K562 (cell line): Measurements from ENCODE around the gene SLC22A12. TPM values are rescaled to one million over a fixed set of nuclear protein-coding genes. Genes with fewer than 3 reads are reported as not detected.

Experiments
- ATAC-seq: fragments of 200-7000 bp; cut with Tn5 transposase; 3 replicates; pipeline ENCODE4 v1.9.1; 2020; ENCODE audit warnings: moderate library complexity
- BruUV-seq: library from RNA; stranded (reverse); fragments of 400-500 nt; replicated peaks from 2 replicates; lab custom pipeline; 2021; lab: Mats Ljungman, UMichigan
- CTCF ChIA-PET: fragments of 300-600 bp; formaldehyde crosslinking; extraction: SDS; loops from one replicate; lab custom pipeline; 2021; ENCODE audit warnings: low intra/inter-chr PET ratio; lab: Yijun Ruan, JAX
- POLR2A ChIA-PET: fragments of 300-600, 350-650 bp; sonication (Branson Sonifier 250); formaldehyde crosslinking; extraction: SDS; loops from one replicate; lab custom pipeline; 2021; ENCODE audit warnings: antibody characterized with exemption, inconsistent platforms; lab: Yijun Ruan, JAX
- DNase-seq, 4 experiments: peaks; one replicate each; pipeline versions ENCODE4 v3.0.0 to v3.0.0-alpha.2; 2011 to 2018; ENCODE audit warnings: low spot score in 3 of 4, mixed read lengths in 3 of 4; ENCODE audit errors: extremely low read depth in 1 of 4
- FAIRE-seq: peaks from 2 replicates; lab custom pipeline; 2011; peaks lifted over from hg19 to GRCh38; lab: Jason Lieb, UNC
- H2AFZ ChIP-seq: 2 replicates; pipeline ENCODE4 v1.6.0; 2011; ENCODE audit warnings: low read depth, low read length, control low read depth, inconsistent platforms
- H3K27ac ChIP-seq: fragments of 200-600 bp; 3 replicates; pipeline ENCODE4 v1.8.0; 2011; ENCODE audit warnings: low read depth, mild to moderate bottlenecking, control low read depth, inconsistent platforms, low read length, moderate library complexity, mixed read lengths; ENCODE audit errors: extremely low read depth
- H3K27me3 ChIP-seq, 2 experiments: fragments of 300-600 bp in 1 of 2; 2 replicates in 1 of 2; 3 replicates in 1 of 2; pipeline versions ENCODE4 v1.6.0 to v1.8.0; 2011; ENCODE audit warnings: inconsistent platforms in 2 of 2, low read length in 2 of 2, mild to moderate bottlenecking in 1 of 2, mixed read lengths in 1 of 2, moderate library complexity in 1 of 2; ENCODE audit not compliant: control insufficient read depth in 2 of 2, insufficient read depth in 2 of 2
- H3K36me3 ChIP-seq: fragments of 300-600 bp; 3 replicates; pipeline ENCODE4 v1.8.0; 2011; ENCODE audit warnings: mild to moderate bottlenecking, low read length, inconsistent platforms; ENCODE audit not compliant: control insufficient read depth, insufficient read depth
- H3K4me1 ChIP-seq, 2 experiments: fragments of 200-600 bp in 1 of 2; replicated peaks in 1 of 2; 2 replicates in 1 of 2; 3 replicates in 1 of 2; pipeline versions ENCODE4 v1.5.1 to v1.8.0; 2011; ENCODE audit warnings: inconsistent platforms in 2 of 2, low read length in 2 of 2, mild to moderate bottlenecking in 1 of 2, mixed read lengths in 1 of 2, moderate library complexity in 1 of 2; ENCODE audit not compliant: control insufficient read depth in 2 of 2, insufficient read depth in 2 of 2
- H3K4me2 ChIP-seq: 2 replicates; pipeline ENCODE4 v1.6.1; 2011; ENCODE audit warnings: low read length, control low read depth, inconsistent platforms, mixed read lengths; ENCODE audit not compliant: insufficient read depth
- H3K4me3 ChIP-seq: fragments of 200-600 bp; sonication (generic), shearing (Covaris generic); 2 replicates; pipeline ENCODE4 v1.5.1; 2016; ENCODE audit warnings: control low read depth, inconsistent platforms
- H3K79me2 ChIP-seq: fragments of 200-600 bp; 3 replicates; pipeline ENCODE4 v1.8.0; 2011; ENCODE audit warnings: low read length, inconsistent platforms; ENCODE audit not compliant: control insufficient read depth, insufficient read depth
- H3K9ac ChIP-seq, 2 experiments: 2 replicates each; pipeline versions ENCODE4 v1.6.0 to v1.6.1; 2011; ENCODE audit warnings: low read depth in 2 of 2, low read length in 2 of 2, control low read depth in 1 of 2, inconsistent platforms in 1 of 2, mild to moderate bottlenecking in 1 of 2, mixed read lengths in 1 of 2; ENCODE audit not compliant: insufficient read depth in 1 of 2
- H3K9me1 ChIP-seq: one replicate; pipeline ENCODE4 v1.6.0; 2011; ENCODE audit warnings: inconsistent platforms, mild to moderate bottlenecking, low read length, moderate library complexity; ENCODE audit not compliant: control insufficient read depth, insufficient read depth
- H3K9me3 ChIP-seq: replicated peaks from 2 replicates; pipeline ENCODE4 v1.5.1; 2011; ENCODE audit warnings: low read depth, low read length, inconsistent platforms; ENCODE audit not compliant: control insufficient read depth, insufficient read depth
- H4K20me1 ChIP-seq: replicated peaks from 2 replicates; pipeline ENCODE4 v1.6.1; 2011; ENCODE audit warnings: low read length, inconsistent platforms, mixed read lengths; ENCODE audit not compliant: control insufficient read depth, insufficient read depth
- BRF2 ChIP-seq: IDR thresholded peaks from 3 replicates; pipeline ENCODE4 v1.6.1; 2011; ENCODE audit warnings: borderline replicate concordance, mild to moderate bottlenecking; ENCODE audit not compliant: insufficient read length, insufficient read depth
- FOXO4 ChIP-seq: fragments of 450-650 bp; formaldehyde crosslinking; IDR thresholded peaks from 2 replicates; pipeline ENCODE4 v1.4.0; 2020; ENCODE audit warnings: mild to moderate bottlenecking, moderate library complexity
- MTA1 ChIP-seq: fragments of 450-650 bp; IDR thresholded peaks from 2 replicates; pipeline ENCODE4 v1.6.1; 2017; ENCODE audit warnings: borderline replicate concordance
- NUFIP1 ChIP-seq: fragments of 450-650 bp; IDR thresholded peaks from 2 replicates; pipeline ENCODE4 v1.6.1; 2018; ENCODE audit not compliant: partially characterized antibody
- OTX1 ChIP-seq: fragments of 450-650 bp; formaldehyde crosslinking; IDR thresholded peaks from 2 replicates; pipeline ENCODE4 v1.4.0; 2022; ENCODE audit warnings: mild to moderate bottlenecking
- RFX1 ChIP-seq: fragments of 450-650 bp; IDR thresholded peaks from 2 replicates; pipeline ENCODE4 v1.6.1; 2016; ENCODE audit warnings: mild to moderate bottlenecking, moderate library complexity
- SMARCB1 ChIP-seq: IDR thresholded peaks from 2 replicates; pipeline ENCODE4 v1.6.1; 2011; ENCODE audit warnings: improper control_type of control experiment, low read depth; ENCODE audit not compliant: insufficient read length
- SMARCC2 ChIP-seq: fragments of 450-650 bp; IDR thresholded peaks from 2 replicates; pipeline ENCODE4 v1.6.1; 2017; ENCODE audit warnings: antibody characterized with exemption, moderate library complexity, mild to moderate bottlenecking, low read depth
- ZBTB12 ChIP-seq: fragments of 250-450 bp; sonication (Bioruptor Pico); IDR thresholded peaks from 2 replicates; pipeline ENCODE4 v1.4.0; 2020
- ZNF79 ChIP-seq: fragments of 250-450 bp; sonication (Bioruptor Pico); IDR thresholded peaks from 2 replicates; pipeline ENCODE4 v1.4.0; 2020; ENCODE audit warnings: low read depth, mild to moderate bottlenecking, moderate library complexity
- WGBS: fragments of 100-300 bp; shearing (Covaris generic); methylation state at CpG from one replicate; pipeline ENCODE4 v1.1.6; 2016; ENCODE audit warnings: low coverage, mixed read lengths; ENCODE audit not compliant: insufficient coverage; ENCODE audit errors: missing lambda C conversion rate; 5-methylcytosine and 5-hydroxymethylcytosine counted together
- in situ Hi-C: fragments of 300-500 bp; cut with MboI; formaldehyde crosslinking; loops from 4 replicates; pipeline ENCODE4 v1.15.0; 2018; ENCODE audit warnings: inconsistent platforms, mixed read lengths
- intact Hi-C: fragments of 100-400 bp; cut with micrococcal nuclease; formaldehyde crosslinking; loops from 2 replicates; pipeline ENCODE4 v1.14.2; 2022
- polyA plus RNA-seq, 8 experiments: library from polyadenylated mRNA; depleted of rRNA in 4 of 8; stranded (reverse) in 5 of 8; unstranded in 3 of 8; fragments of >200 nt; fragmentation: Nextera tagmentation in 2 of 8; fragmentation: Illumina TruSeq in 1 of 8; extraction: Ambion mirVana in 2 of 8; extraction: Trizol in 1 of 8; gene quantifications; 2 replicates each; pipeline versions ENCODE4 v1.2.1 to v1.2.3, GENCODE V29; 2011 to 2014; ENCODE audit warnings: inconsistent platforms in 1 of 8, missing spikeins in 1 of 8
- total RNA-seq, 7 experiments: library from RNA; depleted of rRNA in 6 of 7; stranded (reverse); fragments of >200 nt in 6 of 7; fragmentation: Illumina TruSeq in 2 of 7; extraction: Trizol in 2 of 7; gene quantifications; 2 replicates each; pipeline versions ENCODE4 v1.2.1 to v1.2.3, GENCODE V29; 2011 to 2021; ENCODE audit warnings: low replicate concordance in 1 of 7

The SLC22A12 gene
- total and polyA plus RNA-seq, 9 of the 15 experiments (the other 6 are each of a cell fraction or from before 2014, with no cell fraction given) = not detected

- BruUV-seq = no TSS peak
- peak overlapping the region in 1 of 2 experiments; percentile 57; a peak in 1 of 4 replicates for H3K9ac ChIP-seq
- H3K79me2 ChIP-seq = no peaks in the 10 kb centered on the region
- H3K9me3 ChIP-seq = no peaks in the 10 kb centered on the region
- H2AFZ ChIP-seq = no peak overlapping the region
- 2% methylated on average over 6 of the region's 6 CpGs for WGBS
- POLR2A ChIA-PET = no interaction called here
- H3K4me2 ChIP-seq = no peak overlapping the region
- H3K36me3 ChIP-seq = no peaks in the 10 kb centered on the region
- peaks cover 11 to 49% of the 10 kb centered on the region in 2 experiments for H3K27me3 ChIP-seq
- in situ Hi-C loops = no loop called here
- no peaks in the 10 kb centered on the region for H3K9me1 ChIP-seq
- H3K4me3 ChIP-seq = no peak overlapping the region
- intact Hi-C loops = no loop called here
- TF ChIP-seq ZNF79 (CRISPR knock-in tag) (no peak), OTX1 (CRISPR knock-in tag) (0 out of 2 replicates have a peak, but pooled peaks have one; percentile 43)
- ATAC-seq (no peak), FAIRE-seq (no peak), DNase-seq (no peak)
- CTCF ChIA-PET = no interaction called here
- H4K20me1 ChIP-seq = peaks cover 5% of the 10 kb centered on the region
- no peak overlapping the region for H3K27ac ChIP-seq
- peaks cover 6 to 12% of the 10 kb centered on the region in 2 experiments; a peak in 4 of 5 replicates for H3K4me1 ChIP-seq
Measured at GRCh38 chr11:64629103-64629502, 38.1 kb downstream of the SLC22A12 start.

GRCh38 chr11:64629796-64630562, 39.0 kb downstream of the SLC22A12 start:
- peak overlapping the region in 1 of 2 experiments; percentile 50; a peak in 2 of 4 replicates for H3K9ac ChIP-seq
- ATAC-seq = peak; percentile 100
- ChIA-PET POLR2A (interaction anchor here (0.7 to 1.1 kb wide), 4 partner anchors 10 to 877 kb away, joined by 3 to 4 read pairs (median 3); no protein-coding TSS in a partner anchor), CTCF (interaction anchor here (0.7 kb wide), 1 partner anchor 58 kb away, joined by 3 read pairs; no protein-coding TSS in a partner anchor)
- no peaks in the 10 kb centered on the region for H3K9me1 ChIP-seq
- in situ Hi-C loops = no loop called here
- H3K79me2 ChIP-seq = no peaks in the 10 kb centered on the region
- no TSS peak for BruUV-seq
- H3K27ac ChIP-seq = no peak overlapping the region
- intact Hi-C loops = loop anchor here (2.0 kb wide), 1 partner anchor 19 kb away; no protein-coding TSS in a partner anchor
- peak overlapping the region; percentile 71; the same call in 1 of the 2 replicates for H2AFZ ChIP-seq
- peak; percentile 83 for FAIRE-seq
- 8% methylated on average over 35 of the region's 56 CpGs for WGBS
- no peak overlapping the region; the same call in 1 of the 2 replicates for H3K4me3 ChIP-seq
- H3K9me3 ChIP-seq = no peaks in the 10 kb centered on the region
- peaks cover 6 to 12% of the 10 kb centered on the region in 2 experiments; a peak in 4 of 5 replicates for H3K4me1 ChIP-seq
- peak overlapping the region; percentile 76 for H3K4me2 ChIP-seq
- H4K20me1 ChIP-seq = peaks cover 5% of the 10 kb centered on the region
- no peaks in the 10 kb centered on the region for H3K36me3 ChIP-seq
- peak; percentile 92 to 98 (median 96) for DNase-seq
- H3K27me3 ChIP-seq = peaks cover 11 to 57% of the 10 kb centered on the region in 2 experiments
- TF ChIP-seq SMARCB1 = no peak
- TF ChIP-seq BRF2 = no peak
- no peak for TF ChIP-seq MTA1
- no peak for TF ChIP-seq ZBTB12 (CRISPR knock-in tag)
- no peak for TF ChIP-seq NUFIP1
- TF ChIP-seq SMARCC2 = no peak
- TF ChIP-seq RFX1 = no peak
- no peak for TF ChIP-seq FOXO4 (CRISPR knock-in tag)
